Neural progenitor cell (in vitro differentiated cells): ENCODE measurements around the gene SPOPL. TPM values are rescaled to one million over a fixed set of nuclear protein-coding genes. Genes with fewer than 3 reads are reported as not detected.

Experiments
- DNase-seq: peaks from one replicate; pipeline ENCODE4 v3.0.0-alpha.2; 2016; ENCODE audit warnings: low spot score
- H2AFZ ChIP-seq: fragments of 200-600 bp; sonication (generic); replicated peaks from 2 replicates; pipeline ENCODE4 v1.6.1; 2016; ENCODE audit warnings: antibody characterized with exemption
- H3F3A ChIP-seq: fragments of 200-600 bp; sonication (generic); 2 replicates; pipeline ENCODE4 v1.6.1; 2016; ENCODE audit warnings: antibody characterized with exemption, low read depth
- H3K27ac ChIP-seq: fragments of 200-600 bp; sonication (generic); 2 replicates; pipeline ENCODE4 v1.5.1; 2016; ENCODE audit warnings: mild to moderate bottlenecking
- H3K27me3 ChIP-seq: fragments of 200-600 bp; sonication (generic); 2 replicates; pipeline ENCODE4 v1.6.1; 2016; ENCODE audit warnings: mild to moderate bottlenecking, moderate library complexity
- H3K36me3 ChIP-seq: fragments of 200-600 bp; sonication (generic); 2 replicates; pipeline ENCODE4 v1.5.1; 2016
- H3K4me1 ChIP-seq: fragments of 200-600 bp; sonication (generic); 2 replicates; pipeline ENCODE4 v1.6.1; 2016; ENCODE audit warnings: mixed run types
- H3K4me2 ChIP-seq: fragments of 200-600 bp; sonication (generic); 2 replicates; pipeline ENCODE4 v1.6.1; 2016
- H3K4me3 ChIP-seq: fragments of 200-600 bp; sonication (generic); 2 replicates; pipeline ENCODE4 v1.5.1; 2016
- H3K79me2 ChIP-seq: fragments of 200-600 bp; sonication (generic); 2 replicates; pipeline ENCODE4 v1.6.1; 2016; ENCODE audit warnings: low read depth
- H3K9ac ChIP-seq: fragments of 200-600 bp; sonication (generic); 2 replicates; pipeline ENCODE4 v1.6.1; 2016
- H3K9me3 ChIP-seq: fragments of 200-600 bp; sonication (generic); 2 replicates; pipeline ENCODE4 v1.5.1; 2016; ENCODE audit warnings: low read depth
- H4K20me1 ChIP-seq: fragments of 200-600 bp; sonication (generic); 2 replicates; pipeline ENCODE4 v1.6.1; 2016; ENCODE audit warnings: low read depth
- H3K27ac Mint-ChIP-seq: 3 replicates; pipeline ENCODE4 v1.8.0; 2021; ENCODE audit warnings: mixed read lengths
- H3K27me3 Mint-ChIP-seq: 2 replicates; pipeline ENCODE4 v1.8.0; 2022; ENCODE audit warnings: low read depth, mild to moderate bottlenecking, inconsistent platforms, moderate library complexity, mixed read lengths; ENCODE audit not compliant: insufficient read depth
- H3K36me3 Mint-ChIP-seq: 3 replicates; pipeline ENCODE4 v1.8.0; 2021; ENCODE audit warnings: mixed read lengths
- H3K4me1 Mint-ChIP-seq: 3 replicates; pipeline ENCODE4 v1.8.0; 2021; ENCODE audit warnings: mixed read lengths
- H3K4me3 Mint-ChIP-seq: 3 replicates; pipeline ENCODE4 v1.8.0; 2021; ENCODE audit warnings: mild to moderate bottlenecking, moderate library complexity, mixed read lengths
- H3K9me3 Mint-ChIP-seq: 3 replicates; pipeline ENCODE4 v1.8.0; 2020; ENCODE audit warnings: mixed read lengths
- CTCF ChIP-seq: fragments of 200-600 bp; sonication (generic); IDR thresholded peaks from 2 replicates; pipeline ENCODE4 v1.5.1; 2017; ENCODE audit warnings: antibody characterized with exemption, mild to moderate bottlenecking
- EZH2 ChIP-seq: fragments of 200-600 bp; sonication (generic); IDR thresholded peaks from 2 replicates; pipeline ENCODE4 v1.6.1; 2017; ENCODE audit warnings: antibody characterized with exemption, mild to moderate bottlenecking, moderate library complexity
- EZH2phosphoT487 ChIP-seq: fragments of 200-600 bp; sonication (generic); IDR thresholded peaks from 2 replicates; pipeline ENCODE4 v1.6.1; 2017; ENCODE audit warnings: antibody characterized with exemption
- total RNA-seq: library from RNA; depleted of rRNA; stranded (reverse); fragments of >200 nt; gene quantifications from 2 replicates; pipeline ENCODE4 v1.2.3, GENCODE V29; 2015; ENCODE audit warnings: low replicate concordance

Gene SPOPL
- total RNA-seq, 1 donor from 2014 or later = 19.8 TPM

- H3K27ac Mint-ChIP-seq = no peak overlapping the region
- Histone ChIP-seq H3K27ac (no peak overlapping the region), H2AFZ (no peak overlapping the region), H4K20me1 (no peaks in the 10 kb centered on the region), H3K36me3 (no peaks in the 10 kb centered on the region), H3K9me3 (no peaks in the 10 kb centered on the region), H3F3A (no peaks in the 10 kb centered on the region), H3K27me3 (no peaks in the 10 kb centered on the region), H3K9ac (no peak overlapping the region), H3K4me1 (no peaks in the 10 kb centered on the region), H3K79me2 (no peaks in the 10 kb centered on the region), H3K4me2 (no peak overlapping the region), H3K4me3 (no peak overlapping the region)
- no peak for TF ChIP-seq CTCF
- no peak for TF ChIP-seq EZH2phosphoT487
- no peak for TF ChIP-seq EZH2
- H3K4me3 Mint-ChIP-seq = no peak overlapping the region
- peaks cover 7% of the 10 kb centered on the region for H3K9me3 Mint-ChIP-seq
- peaks cover 31% of the 10 kb centered on the region for H3K36me3 Mint-ChIP-seq
- DNase-seq = no peak
- no peaks in the 10 kb centered on the region for H3K4me1 Mint-ChIP-seq
- no peaks in the 10 kb centered on the region for H3K27me3 Mint-ChIP-seq
Measured at GRCh38 chr2:138579556-138579955, 78.0 kb downstream of the SPOPL start.

GRCh38 chr2:138581909-138582308 is 80.3 kb downstream of the SPOPL start:
- Mint-ChIP-seq H3K4me1 (no peaks in the 10 kb centered on the region), H3K27me3 (no peaks in the 10 kb centered on the region), H3K9me3 (peaks cover 7% of the 10 kb centered on the region), H3K4me3 (no peak overlapping the region), H3K27ac (no peak overlapping the region), H3K36me3 (peaks cover 25% of the 10 kb centered on the region)
- Histone ChIP-seq H3K9me3 (no peaks in the 10 kb centered on the region), H3K36me3 (no peaks in the 10 kb centered on the region), H3F3A (no peaks in the 10 kb centered on the region), H3K4me1 (no peaks in the 10 kb centered on the region), H2AFZ (no peak overlapping the region), H3K79me2 (no peaks in the 10 kb centered on the region), H3K4me2 (no peak overlapping the region), H3K9ac (no peak overlapping the region), H4K20me1 (no peaks in the 10 kb centered on the region), H3K27ac (no peak overlapping the region), H3K27me3 (no peaks in the 10 kb centered on the region), H3K4me3 (no peak overlapping the region)
- TF ChIP-seq EZH2 (no peak), CTCF (no peak), EZH2phosphoT487 (no peak)
- DNase-seq = no peak

GRCh38 chr2:138589663-138590062 is 88.1 kb downstream of the SPOPL start:
- H2AFZ ChIP-seq = no peak overlapping the region
- no peak for DNase-seq
- Mint-ChIP-seq H3K27ac (no peak overlapping the region), H3K36me3 (peaks cover 3% of the 10 kb centered on the region), H3K4me3 (no peak overlapping the region), H3K4me1 (no peaks in the 10 kb centered on the region), H3K27me3 (no peaks in the 10 kb centered on the region), H3K9me3 (no peaks in the 10 kb centered on the region)
- H4K20me1 ChIP-seq = no peaks in the 10 kb centered on the region
- H3K27me3 ChIP-seq = no peaks in the 10 kb centered on the region
- no peak overlapping the region for H3K27ac ChIP-seq
- no peaks in the 10 kb centered on the region for H3K36me3 ChIP-seq
- TF ChIP-seq EZH2phosphoT487 (no peak), EZH2 (no peak), CTCF (no peak)
- no peaks in the 10 kb centered on the region for H3F3A ChIP-seq
- no peak overlapping the region for H3K4me2 ChIP-seq
- H3K79me2 ChIP-seq = no peaks in the 10 kb centered on the region
- no peaks in the 10 kb centered on the region for H3K9me3 ChIP-seq
- H3K4me3 ChIP-seq = no peak overlapping the region
- no peak overlapping the region for H3K9ac ChIP-seq
- H3K4me1 ChIP-seq = no peaks in the 10 kb centered on the region

GRCh38 chr2:138596403-138596802 is 94.8 kb downstream of the SPOPL start:
- Mint-ChIP-seq H3K27ac (no peak overlapping the region), H3K4me1 (no peaks in the 10 kb centered on the region), H3K4me3 (no peak overlapping the region), H3K27me3 (no peaks in the 10 kb centered on the region), H3K36me3 (peaks cover 3% of the 10 kb centered on the region), H3K9me3 (no peaks in the 10 kb centered on the region)
- H4K20me1 ChIP-seq = no peaks in the 10 kb centered on the region
- no peak overlapping the region for H2AFZ ChIP-seq
- no peak overlapping the region for H3K4me2 ChIP-seq
- H3K27me3 ChIP-seq = no peaks in the 10 kb centered on the region
- no peak overlapping the region for H3K27ac ChIP-seq
- no peaks in the 10 kb centered on the region for H3K9me3 ChIP-seq
- H3K36me3 ChIP-seq = no peaks in the 10 kb centered on the region
- DNase-seq = peak; percentile 3
- TF ChIP-seq CTCF (no peak), EZH2phosphoT487 (no peak), EZH2 (no peak)
- H3K79me2 ChIP-seq = no peaks in the 10 kb centered on the region
- no peak overlapping the region for H3K4me3 ChIP-seq
- H3K4me1 ChIP-seq = no peaks in the 10 kb centered on the region
- no peak overlapping the region for H3K9ac ChIP-seq
- H3F3A ChIP-seq = no peaks in the 10 kb centered on the region
